ENCODE data around the gene ADORA2A.

ADORA2A gene

DNA sequence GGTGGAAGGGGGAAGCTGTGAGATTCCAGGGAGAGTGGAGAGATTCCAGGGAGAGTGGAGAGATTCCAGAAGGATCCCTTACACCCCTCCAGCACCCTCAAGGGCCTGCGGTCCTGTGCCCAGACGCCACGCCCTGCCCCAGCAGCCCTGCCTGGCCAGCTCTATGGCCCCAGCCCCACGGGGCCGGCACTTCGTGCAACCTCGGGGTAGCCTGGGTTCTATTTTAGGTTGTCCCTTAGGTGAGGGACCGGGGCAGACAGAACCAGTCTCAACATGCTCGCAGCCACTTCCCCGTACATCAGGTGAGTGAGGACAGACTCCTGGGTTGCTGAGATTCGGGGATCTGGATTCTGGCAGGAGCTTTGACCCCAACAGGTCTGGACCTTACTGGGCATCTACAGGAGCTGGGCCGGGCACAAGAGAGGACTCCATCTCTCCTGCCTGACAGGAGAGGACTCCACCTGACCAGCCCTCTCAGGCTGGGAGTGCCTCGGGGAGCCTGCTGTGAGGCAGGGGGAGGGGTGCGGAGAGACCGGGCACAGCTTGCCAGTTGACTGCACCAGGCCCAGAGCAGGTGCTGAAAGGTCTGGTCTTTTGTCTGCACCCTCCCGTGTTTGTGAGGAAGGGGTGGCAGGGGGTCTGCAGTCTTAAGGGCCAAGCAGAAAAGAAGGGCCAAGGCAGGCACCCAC is 8.5 kb upstream of the ADORA2A start:
- H3K9me3 Mint-ChIP-seq: no peaks in the 10 kb centered on the region
- no peak for DNase-seq
- H3K4me3 Mint-ChIP-seq: no peak overlapping the region
- H3K27ac Mint-ChIP-seq: no peak overlapping the region
- no peak for ATAC-seq (replicated peaks)
- H3K27me3 Mint-ChIP-seq: peaks cover 0 to 5% of the 10 kb centered on the region in 2 donors
- H3K36me3 Mint-ChIP-seq: peaks cover 12 to 16% of the 10 kb centered on the region in 2 donors
- H3K4me1 Mint-ChIP-seq: peaks cover 19 to 34% of the 10 kb centered on the region in 2 donors

GRCh38 chr22:24419475-24419850 is 7.9 kb upstream of the ADORA2A start:
- ATAC-seq (replicated peaks): no peak

GRCh38 chr22:24420072-24420976 is 7.1 kb upstream of the ADORA2A start:
- DNase-seq (no peak), ATAC-seq (replicated peaks) (no peak)
- H3K4me3 Mint-ChIP-seq: no peak overlapping the region
- peak overlapping the region; percentile 84 for H3K27ac Mint-ChIP-seq
- peaks cover 0 to 5% of the 10 kb centered on the region in 2 donors for H3K27me3 Mint-ChIP-seq
- peaks cover 3 to 9% of the 10 kb centered on the region in 2 donors for H3K36me3 Mint-ChIP-seq
- H3K9me3 Mint-ChIP-seq: no peaks in the 10 kb centered on the region
- H3K4me1 Mint-ChIP-seq: peaks cover 20 to 36% of the 10 kb centered on the region in 2 donors

More at GRCh38 chr22:24419475-24419850, 7.9 kb upstream of the ADORA2A start:
- H3K4me3 Mint-ChIP-seq: no peak overlapping the region
- H3K27me3 Mint-ChIP-seq: peaks cover 0 to 5% of the 10 kb centered on the region in 2 donors
- peaks cover 8 to 15% of the 10 kb centered on the region in 2 donors for H3K36me3 Mint-ChIP-seq
- DNase-seq: no peak
- no peaks in the 10 kb centered on the region for H3K9me3 Mint-ChIP-seq
- peak overlapping the region; percentile 84 for H3K27ac Mint-ChIP-seq
- peaks cover 19 to 34% of the 10 kb centered on the region in 2 donors for H3K4me1 Mint-ChIP-seq

- Mint-ChIP-seq H3K36me3 (peaks cover 3 to 9% of the 10 kb centered on the region in 2 donors), H3K27ac (no peak overlapping the region), H3K4me3 (no peak overlapping the region), H3K9me3 (no peaks in the 10 kb centered on the region), H3K4me1 (peaks cover 27 to 43% of the 10 kb centered on the region in 2 donors), H3K27me3 (peaks cover 0 to 5% of the 10 kb centered on the region in 2 donors)
- DNase-seq: no peak
- ATAC-seq (replicated peaks): no peak
These were observed 6.4 kb upstream of the ADORA2A start for GRCh38 chr22:24420977-24421343.

DNA sequence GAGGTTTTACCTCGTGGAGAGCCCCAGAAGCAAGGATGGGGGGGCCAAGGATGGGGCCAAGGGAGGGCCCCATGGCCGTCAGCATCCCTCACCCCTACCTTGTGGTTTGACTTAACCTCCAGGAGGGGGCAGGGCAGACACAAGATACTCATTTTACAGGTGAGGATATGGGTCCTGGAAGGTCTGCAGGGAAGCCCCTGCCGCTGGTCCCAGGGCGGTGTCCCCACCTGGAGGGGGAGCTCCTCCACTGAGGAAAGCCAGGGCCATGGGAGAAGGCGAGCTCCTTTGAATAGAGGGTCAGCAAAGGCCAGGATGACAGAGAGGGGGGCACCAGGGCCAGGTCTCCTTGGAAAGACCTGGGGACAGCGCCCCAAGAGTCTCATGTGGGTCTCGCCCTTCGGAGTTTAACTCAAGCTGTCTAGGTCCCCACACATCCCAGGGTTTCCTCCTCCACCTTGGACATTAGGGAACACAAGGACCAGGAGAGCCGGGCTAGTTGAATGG is 5.9 kb upstream of the ADORA2A start:
- Mint-ChIP-seq H3K27me3 (peaks cover 0 to 5% of the 10 kb centered on the region in 2 donors), H3K27ac (no peak overlapping the region), H3K4me1 (peaks cover 32 to 45% of the 10 kb centered on the region in 2 donors), H3K9me3 (no peaks in the 10 kb centered on the region), H3K36me3 (peaks cover 3 to 5% of the 10 kb centered on the region in 2 donors), H3K4me3 (no peak overlapping the region)
- ATAC-seq (replicated peaks): peak; percentile 34 to 42
- no peak for DNase-seq

DNA sequence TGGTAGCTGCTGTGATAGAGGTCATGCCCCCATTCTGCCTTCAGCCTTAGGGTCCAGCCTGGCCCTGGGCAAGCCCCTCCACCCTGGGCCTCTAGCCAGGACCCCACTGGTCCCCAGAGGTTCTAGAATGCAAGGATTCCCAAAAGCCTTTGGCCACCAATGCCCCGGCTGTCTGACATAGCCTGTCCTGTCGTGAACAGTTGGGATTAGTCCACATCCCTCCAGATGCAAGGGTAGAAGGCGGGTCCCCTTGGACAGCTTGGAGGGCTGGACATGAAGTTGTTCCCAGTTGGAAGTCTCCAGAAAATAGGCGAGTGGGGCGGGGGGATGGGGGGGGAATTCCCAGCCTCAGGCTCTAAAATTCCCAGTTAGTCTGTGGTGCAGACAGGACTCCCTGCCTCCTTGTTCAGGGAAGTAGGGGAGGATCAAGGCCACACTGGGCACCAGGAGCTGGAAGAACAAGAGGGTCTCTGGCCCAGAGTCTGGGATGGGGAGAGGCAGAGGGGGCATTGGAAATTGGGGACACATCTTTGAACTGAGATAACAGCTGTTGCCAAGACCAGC is 5.2 kb upstream of the ADORA2A start:
- DNase-seq (no peak), ATAC-seq (replicated peaks) (no peak)
- H3K36me3 Mint-ChIP-seq: peaks cover 3 to 4% of the 10 kb centered on the region in 2 donors
- H3K4me1 Mint-ChIP-seq: peaks cover 36 to 45% of the 10 kb centered on the region in 2 donors
- H3K9me3 Mint-ChIP-seq: no peaks in the 10 kb centered on the region
- H3K27ac Mint-ChIP-seq: peak overlapping the region; percentile 65
- peak overlapping the region; percentile 71 to 75 for H3K4me3 Mint-ChIP-seq
- H3K27me3 Mint-ChIP-seq: peaks cover 0 to 5% of the 10 kb centered on the region in 2 donors

DNA sequence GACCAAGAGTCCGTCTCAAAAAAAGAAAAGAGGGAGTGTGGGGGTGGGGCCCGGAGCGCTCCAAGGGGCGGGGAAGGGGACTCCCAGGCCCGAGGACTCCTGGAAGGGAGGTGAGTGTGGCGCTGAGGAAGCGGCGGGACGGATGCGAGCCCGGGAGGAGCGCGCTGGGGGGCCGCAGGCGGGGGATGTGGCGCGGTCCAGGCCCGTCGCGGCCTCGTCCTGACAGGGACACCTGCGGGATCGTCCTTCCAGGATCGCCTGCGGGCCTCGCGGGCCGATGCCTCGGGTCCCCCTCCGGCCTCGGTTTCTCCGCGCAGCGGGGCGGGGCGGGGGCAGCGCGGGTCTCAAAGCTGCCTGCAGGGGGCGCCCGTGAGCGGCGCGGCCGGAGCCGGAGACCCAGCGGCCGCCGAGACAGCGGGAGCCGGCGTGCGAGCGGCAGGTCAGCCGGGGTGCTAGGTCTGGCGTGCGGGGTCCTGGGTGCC is 3.8 kb upstream of the ADORA2A start:
- DNase-seq: peak; percentile 59
- peak overlapping the region; percentile 77 to 82 for H3K4me3 Mint-ChIP-seq
- ATAC-seq (replicated peaks): peak; percentile 41 to 46
- H3K27me3 Mint-ChIP-seq: peaks cover 0 to 5% of the 10 kb centered on the region in 2 donors
- peak overlapping the region; percentile 65 for H3K27ac Mint-ChIP-seq
- H3K36me3 Mint-ChIP-seq: peaks cover 3 to 5% of the 10 kb centered on the region in 2 donors
- no peaks in the 10 kb centered on the region for H3K9me3 Mint-ChIP-seq
- H3K4me1 Mint-ChIP-seq: peaks cover 44 to 54% of the 10 kb centered on the region in 2 donors

DNA sequence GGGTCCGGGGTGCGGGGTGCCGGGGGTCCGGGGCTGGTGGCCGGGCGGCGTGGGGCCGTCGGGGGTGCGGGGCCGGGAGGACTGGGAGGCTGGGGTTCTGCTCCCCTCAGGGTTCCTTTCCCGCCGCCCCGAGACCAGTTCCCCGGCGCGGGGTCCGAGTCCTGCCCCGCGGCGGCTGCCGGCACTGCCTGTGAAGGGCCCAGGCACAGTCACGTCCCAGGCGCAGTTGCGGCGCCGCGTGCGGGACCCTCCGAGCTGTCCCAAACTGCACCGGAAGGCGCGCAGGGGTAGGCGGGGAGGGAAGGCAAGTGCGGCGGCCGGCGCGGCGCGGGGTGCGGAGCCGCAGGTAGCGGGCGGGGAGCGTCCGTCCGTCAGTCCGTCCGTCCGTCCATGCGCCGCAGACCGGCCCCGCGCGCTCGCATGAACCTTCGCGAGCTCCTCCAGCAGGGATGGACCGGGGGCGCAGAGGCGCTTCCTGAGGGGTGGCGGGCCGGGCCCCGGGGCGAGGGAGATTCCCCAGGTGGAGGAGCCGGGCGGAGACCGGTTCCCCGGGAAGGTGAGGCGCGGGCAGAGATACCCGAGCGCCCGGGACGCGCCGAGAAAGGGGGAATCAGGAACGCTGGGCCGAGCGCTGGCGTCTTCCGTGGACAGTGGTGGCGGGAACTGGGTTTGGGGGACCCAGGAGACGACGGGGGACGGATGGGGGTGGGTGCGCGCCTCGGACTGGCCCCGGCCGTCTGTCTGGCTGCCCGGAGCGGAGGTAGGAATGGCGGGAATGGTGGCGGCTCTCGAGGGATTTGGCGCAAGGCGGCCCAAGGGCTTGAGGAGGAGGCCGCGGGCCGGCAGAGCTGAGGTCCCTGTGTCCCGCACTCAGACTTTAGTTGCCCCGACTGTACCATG is 3.1 kb upstream of the ADORA2A start:
- H3K36me3 Mint-ChIP-seq: peaks cover 3 to 6% of the 10 kb centered on the region in 2 donors
- ATAC-seq (replicated peaks) (peak; percentile 14 to 22), DNase-seq (no peak)
- H3K27me3 Mint-ChIP-seq: peaks cover 0 to 5% of the 10 kb centered on the region in 2 donors
- H3K9me3 Mint-ChIP-seq: no peaks in the 10 kb centered on the region
- H3K4me3 Mint-ChIP-seq: peak overlapping the region; percentile 72 to 82
- H3K27ac Mint-ChIP-seq: peak overlapping the region; percentile 73
- H3K4me1 Mint-ChIP-seq: peaks cover 47 to 58% of the 10 kb centered on the region in 2 donors

GRCh38 chr22:24424901-24425775 is 2.3 kb upstream of the ADORA2A start:
- H3K9me3 Mint-ChIP-seq: no peaks in the 10 kb centered on the region
- peaks cover 52 to 66% of the 10 kb centered on the region in 2 donors for H3K4me1 Mint-ChIP-seq
- peaks cover 0 to 5% of the 10 kb centered on the region in 2 donors for H3K27me3 Mint-ChIP-seq
- peak overlapping the region; percentile 97 for H3K27ac Mint-ChIP-seq
- DNase-seq (no peak), ATAC-seq (replicated peaks) (no peak)
- H3K4me3 Mint-ChIP-seq: peak overlapping the region; percentile 82 to 90
- H3K36me3 Mint-ChIP-seq: peaks cover 3 to 6% of the 10 kb centered on the region in 2 donors

- Mint-ChIP-seq H3K4me1 (peaks cover 58 to 74% of the 10 kb centered on the region in 2 donors), H3K27ac (peak overlapping the region; percentile 97), H3K36me3 (peaks cover 6 to 10% of the 10 kb centered on the region in 2 donors), H3K4me3 (peak overlapping the region; percentile 90 to 93), H3K9me3 (no peaks in the 10 kb centered on the region), H3K27me3 (peaks cover 0 to 5% of the 10 kb centered on the region in 2 donors)
- ATAC-seq (replicated peaks) (no peak), DNase-seq (no peak)
These were observed 963 bp upstream of the ADORA2A start for GRCh38 chr22:24426436-24426835.

GRCh38 chr22:24426851-24427499 is 424 bp upstream of the ADORA2A start:
- peak overlapping the region; percentile 97 for H3K27ac Mint-ChIP-seq
- ATAC-seq (replicated peaks): no peak
- peaks cover 0 to 5% of the 10 kb centered on the region in 2 donors for H3K27me3 Mint-ChIP-seq
- peak overlapping the region; percentile 90 to 93 for H3K4me3 Mint-ChIP-seq
- no peak for DNase-seq
- peaks cover 10 to 15% of the 10 kb centered on the region in 2 donors for H3K36me3 Mint-ChIP-seq
- H3K4me1 Mint-ChIP-seq: peaks cover 62 to 76% of the 10 kb centered on the region in 2 donors
- no peaks in the 10 kb centered on the region for H3K9me3 Mint-ChIP-seq

DNA sequence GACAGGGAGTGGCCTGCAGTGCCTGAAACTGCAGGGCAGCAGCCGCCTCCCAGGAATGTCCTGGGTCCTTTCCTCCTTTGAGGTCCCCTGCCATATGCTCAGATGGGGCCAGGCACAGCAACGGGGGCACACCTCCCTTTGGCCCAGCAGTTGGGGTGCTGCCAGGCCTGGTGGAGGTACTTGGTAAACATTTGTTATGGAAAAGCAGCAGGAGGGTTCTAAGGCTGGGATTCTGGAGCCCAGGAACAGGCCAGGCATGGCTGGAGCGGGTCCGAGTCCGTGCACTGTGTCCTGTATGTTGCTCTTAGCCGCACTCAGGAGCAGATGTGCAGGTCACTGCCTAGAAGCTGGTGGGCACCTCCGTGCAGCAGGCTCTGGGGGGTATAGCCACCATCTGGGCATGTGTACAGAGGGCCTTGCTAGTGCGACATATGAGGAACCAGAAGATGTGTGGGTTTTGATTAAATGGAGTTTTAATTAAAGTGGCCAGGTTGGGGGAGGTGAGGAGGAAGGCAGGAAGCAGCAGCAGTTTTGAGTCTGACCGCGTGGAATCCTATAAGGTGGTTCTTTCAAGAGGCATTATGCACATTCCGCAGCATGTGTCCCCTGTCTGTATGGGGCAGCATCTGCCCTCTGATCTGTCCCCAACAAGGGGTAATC is 1.5 kb downstream of the ADORA2A start:
- H3K4me1 Mint-ChIP-seq: peaks cover 71 to 88% of the 10 kb centered on the region in 2 donors
- peak overlapping the region; percentile 90 to 93 for H3K4me3 Mint-ChIP-seq
- no peaks in the 10 kb centered on the region for H3K27me3 Mint-ChIP-seq
- H3K36me3 Mint-ChIP-seq: peaks cover 16 to 26% of the 10 kb centered on the region in 2 donors
- H3K9me3 Mint-ChIP-seq: no peaks in the 10 kb centered on the region
- H3K27ac Mint-ChIP-seq: peak overlapping the region; percentile 97
- no peak for DNase-seq
- ATAC-seq (replicated peaks): no peak

Data from stimulated activated naive B cell treated with anti-CD40 and anti-IgM and Interleukin-4, amounts not matched to agents 10 μg/mL and 1 μg/mL and 100 μg/mL, for 72 hours (primary cell).